Measurements from ENCODE around the gene RNF14.
"Not testable (repeated sequence)": the region's sequence is repeated elsewhere in the genome, so short reads cannot be mapped to it uniquely, and the experiment has no call there.

Gene RNF14, protein sequence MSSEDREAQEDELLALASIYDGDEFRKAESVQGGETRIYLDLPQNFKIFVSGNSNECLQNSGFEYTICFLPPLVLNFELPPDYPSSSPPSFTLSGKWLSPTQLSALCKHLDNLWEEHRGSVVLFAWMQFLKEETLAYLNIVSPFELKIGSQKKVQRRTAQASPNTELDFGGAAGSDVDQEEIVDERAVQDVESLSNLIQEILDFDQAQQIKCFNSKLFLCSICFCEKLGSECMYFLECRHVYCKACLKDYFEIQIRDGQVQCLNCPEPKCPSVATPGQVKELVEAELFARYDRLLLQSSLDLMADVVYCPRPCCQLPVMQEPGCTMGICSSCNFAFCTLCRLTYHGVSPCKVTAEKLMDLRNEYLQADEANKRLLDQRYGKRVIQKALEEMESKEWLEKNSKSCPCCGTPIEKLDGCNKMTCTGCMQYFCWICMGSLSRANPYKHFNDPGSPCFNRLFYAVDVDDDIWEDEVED

DNA sequence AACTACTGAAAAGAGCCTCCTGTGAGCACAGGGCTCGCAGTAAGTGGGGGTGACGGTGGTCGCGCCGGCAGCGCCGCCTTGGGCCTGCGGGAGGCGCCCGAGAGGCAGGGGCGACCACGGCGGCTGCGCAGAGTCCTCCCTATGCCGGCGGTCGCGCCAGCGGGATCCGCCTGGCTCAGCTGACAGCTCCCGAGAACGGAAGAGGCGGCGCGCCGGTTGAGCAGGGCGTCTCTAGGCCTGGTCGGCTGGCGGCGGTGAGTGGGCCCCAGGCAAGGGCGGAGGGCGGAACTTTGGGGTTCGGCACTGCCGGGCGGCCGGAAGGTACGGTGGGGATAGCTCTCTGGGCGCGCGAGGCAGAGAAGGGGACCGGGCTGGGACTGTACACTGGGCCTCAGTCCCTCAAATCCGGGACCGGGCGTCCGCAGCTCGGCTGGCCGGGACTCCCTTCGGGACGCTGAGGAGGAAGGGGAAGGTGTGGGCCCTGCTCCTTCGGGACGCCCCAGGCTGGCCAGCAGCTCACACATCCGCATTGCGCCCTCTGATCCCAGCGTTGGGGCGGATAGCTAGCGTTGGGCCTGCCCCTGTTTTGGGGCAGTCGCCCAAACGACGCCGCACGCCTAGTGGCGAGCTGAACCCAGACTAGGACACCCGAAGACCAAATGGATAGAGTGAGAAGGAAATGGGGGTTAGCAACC lies at the start of gene RNF14:
RNF14 (plus strand) TSS at position 192 of the 695 bp plus-strand sequence. CDS start 4,484 bp downstream, outside the sequence.
- DNase-seq (ENCODE audit: low read depth) = peak; percentile 52

DNA sequence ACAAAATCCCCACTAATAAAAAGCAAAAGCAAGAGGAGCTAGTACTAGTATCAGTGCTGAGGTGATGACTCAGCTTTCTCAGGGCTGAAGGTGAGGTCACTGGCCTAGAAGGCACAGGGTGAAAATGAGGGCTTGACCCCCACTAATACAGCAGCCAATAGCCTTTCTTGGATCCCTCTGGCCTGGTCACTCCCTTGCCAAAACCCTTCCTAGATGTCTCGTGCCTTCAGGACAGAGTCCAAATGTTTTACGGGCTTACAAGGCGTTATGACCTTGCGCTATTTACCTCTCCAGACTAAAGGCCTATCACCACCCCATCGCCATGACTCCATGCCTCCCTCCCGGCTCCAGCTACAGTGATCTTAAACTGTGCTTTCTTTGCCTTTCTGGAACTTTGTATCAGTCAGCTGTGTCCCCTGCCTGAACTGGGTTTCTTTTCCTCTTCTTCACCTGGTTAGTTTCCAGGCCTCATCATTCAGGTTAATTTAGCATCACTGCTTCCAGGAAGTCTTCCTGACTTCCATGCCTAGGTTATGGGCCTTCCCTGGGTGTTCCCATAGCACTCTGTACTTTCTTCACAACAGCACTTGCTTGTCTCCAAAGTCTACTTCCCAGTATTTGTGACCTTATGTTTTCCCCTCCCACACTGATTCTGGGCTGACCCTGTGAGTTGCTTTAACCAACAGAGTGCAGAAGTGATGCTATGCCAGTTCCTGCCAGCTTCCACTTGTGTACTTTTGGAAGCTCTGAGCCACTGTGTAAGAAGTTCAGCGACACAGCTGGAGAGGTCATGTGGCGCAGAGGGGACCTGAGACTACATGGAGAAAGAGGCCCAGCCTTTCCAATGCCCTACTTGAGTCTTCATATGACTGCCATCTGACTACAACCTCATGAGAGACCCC lies 49.4 kb upstream of the RNF14 start:
- no peak for DNase-seq (ENCODE audit: low read depth)

DNA sequence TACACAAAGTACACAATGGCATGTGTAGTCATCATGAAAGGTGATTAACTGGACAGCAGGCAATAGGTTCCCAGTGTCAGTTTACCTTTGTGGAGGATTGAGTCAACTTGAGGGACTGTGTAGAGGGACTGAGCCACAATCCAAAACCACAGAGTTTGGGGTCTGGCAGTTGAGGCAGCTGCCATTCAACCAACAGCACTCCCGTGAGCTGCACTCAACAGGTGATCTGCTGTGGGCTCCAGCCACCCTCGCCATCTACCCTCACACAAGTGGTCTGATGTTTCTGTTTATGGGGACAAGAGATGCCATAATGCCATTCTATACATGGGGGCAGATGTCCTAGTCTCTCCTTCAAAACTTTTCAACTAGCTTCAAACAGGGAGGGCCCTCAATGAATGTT lies 48.1 kb upstream of the RNF14 start:
- no peak for DNase-seq (ENCODE audit: low read depth)

DNA sequence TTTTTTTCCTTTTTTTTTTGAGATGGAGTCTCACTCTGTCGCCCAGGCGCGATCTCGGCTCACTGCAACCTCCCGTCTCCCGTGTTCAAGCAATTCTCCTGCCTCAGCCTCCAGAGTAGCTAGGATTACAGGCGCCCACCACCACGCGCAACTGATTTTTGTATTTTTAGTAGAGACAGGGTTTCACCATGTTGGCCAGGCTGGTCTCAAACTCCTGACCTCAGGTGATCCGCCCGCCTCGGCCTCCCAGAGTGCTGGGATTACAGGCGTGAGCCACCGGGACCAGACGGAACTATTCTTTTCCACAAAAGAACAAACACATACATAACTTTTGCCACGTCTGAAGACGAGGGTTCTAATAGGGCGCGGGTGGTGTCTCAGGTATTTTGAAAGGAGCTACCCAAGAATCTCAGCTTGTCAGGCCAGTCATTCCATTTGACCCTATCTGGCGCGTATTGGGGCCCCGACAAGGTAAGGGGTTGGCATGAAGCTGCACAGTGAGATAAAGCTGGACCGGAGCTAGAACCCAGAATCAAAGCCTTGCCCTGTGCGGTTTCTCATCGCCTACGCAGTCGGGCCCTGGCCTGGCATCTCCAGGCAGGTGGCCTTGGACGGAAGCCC lies 46.0 kb upstream of the RNF14 start:
- not testable (repeated sequence) for DNase-seq (ENCODE audit: low read depth)

DNA sequence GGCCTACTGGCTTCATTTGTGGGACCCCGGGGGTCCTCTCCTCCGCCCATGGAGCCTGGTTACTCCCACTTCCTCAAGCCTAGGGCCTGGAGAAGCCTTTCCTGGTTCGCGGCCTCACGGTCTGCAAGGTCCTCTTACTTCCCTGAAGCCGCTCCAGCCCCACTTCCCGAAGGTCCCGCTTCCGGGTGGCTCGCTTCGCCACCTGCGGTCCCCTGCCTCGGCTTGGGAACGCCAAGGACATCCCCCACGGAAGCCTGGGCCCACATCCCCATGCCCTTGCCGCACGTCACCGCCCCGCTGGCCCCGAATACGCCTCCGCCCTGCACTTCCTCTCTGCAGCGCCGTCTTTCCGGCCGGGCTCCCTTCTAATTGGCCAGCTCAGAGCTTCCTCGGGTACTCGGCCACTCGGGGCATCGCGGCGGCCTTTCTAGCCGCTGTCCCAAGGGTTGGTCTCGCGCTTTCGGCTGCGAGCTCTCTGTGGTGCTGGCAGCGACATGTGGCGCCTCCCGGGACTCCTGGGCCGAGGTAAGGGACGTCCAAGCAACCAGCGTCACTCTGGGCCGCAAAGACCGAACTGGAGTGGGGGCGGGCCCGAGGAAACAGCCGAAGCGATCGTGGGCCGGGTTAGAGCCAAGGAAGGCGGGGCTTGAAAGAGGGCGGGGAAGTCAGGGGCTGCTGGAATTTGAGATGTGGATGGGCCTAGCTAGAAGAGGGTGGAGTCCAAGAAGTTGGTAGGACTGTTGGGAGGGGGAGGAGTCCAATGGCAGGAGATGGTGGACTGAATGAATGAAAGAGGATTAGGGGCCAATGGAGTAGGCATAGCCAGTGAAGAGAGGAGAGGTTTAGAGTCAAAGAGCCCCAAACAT lies 45.2 kb upstream of the RNF14 start, which contains the start of gene DELE1:
DELE1 (plus strand) TSS at position 424 of the 866 bp plus-strand sequence; CDS start at position 495, 71 bp downstream.
- peak; percentile 78 for DNase-seq (ENCODE audit: low read depth)

DNA sequence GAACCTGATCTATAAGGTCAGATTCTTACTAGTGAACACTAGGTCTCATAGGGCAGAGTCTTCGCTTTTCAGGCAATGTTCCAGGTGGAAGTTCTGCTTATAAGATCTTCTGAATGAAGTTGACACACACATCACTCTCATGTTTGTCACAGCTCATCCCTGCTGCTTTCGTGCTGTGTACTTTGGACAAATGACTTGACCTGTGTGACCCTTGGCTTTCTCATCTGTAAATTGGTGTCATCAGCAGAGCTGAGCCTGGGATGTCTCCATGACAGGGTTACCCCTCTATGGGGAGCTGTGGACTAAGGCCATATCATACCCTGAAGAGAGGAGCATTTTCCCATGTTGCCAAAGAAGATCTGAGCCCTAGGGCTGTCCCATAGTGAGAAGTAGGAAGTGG lies 42.5 kb upstream of the RNF14 start:
- DNase-seq (ENCODE audit: low read depth) = no peak

DNA sequence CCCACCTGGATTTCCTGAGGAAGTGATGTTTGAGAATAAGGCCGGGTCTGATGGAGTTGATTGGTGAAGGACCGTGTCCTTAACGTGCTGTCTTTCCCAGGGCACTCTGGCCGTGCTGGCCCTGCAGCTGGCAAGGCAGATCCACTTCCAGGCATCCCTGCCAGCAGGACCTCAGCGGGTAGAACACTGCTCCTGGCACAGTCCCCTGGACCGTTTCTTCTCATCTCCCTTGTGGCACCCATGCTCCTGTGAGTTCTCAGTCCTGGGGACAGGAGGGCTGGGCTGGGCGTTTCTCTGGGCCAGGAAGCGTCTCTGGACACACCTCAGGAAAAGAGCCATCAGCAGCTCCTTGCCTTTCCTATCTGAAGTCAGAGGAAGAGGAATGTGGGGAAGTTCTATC lies 40.9 kb upstream of the RNF14 start:
- no peak for DNase-seq (ENCODE audit: low read depth)

DNA sequence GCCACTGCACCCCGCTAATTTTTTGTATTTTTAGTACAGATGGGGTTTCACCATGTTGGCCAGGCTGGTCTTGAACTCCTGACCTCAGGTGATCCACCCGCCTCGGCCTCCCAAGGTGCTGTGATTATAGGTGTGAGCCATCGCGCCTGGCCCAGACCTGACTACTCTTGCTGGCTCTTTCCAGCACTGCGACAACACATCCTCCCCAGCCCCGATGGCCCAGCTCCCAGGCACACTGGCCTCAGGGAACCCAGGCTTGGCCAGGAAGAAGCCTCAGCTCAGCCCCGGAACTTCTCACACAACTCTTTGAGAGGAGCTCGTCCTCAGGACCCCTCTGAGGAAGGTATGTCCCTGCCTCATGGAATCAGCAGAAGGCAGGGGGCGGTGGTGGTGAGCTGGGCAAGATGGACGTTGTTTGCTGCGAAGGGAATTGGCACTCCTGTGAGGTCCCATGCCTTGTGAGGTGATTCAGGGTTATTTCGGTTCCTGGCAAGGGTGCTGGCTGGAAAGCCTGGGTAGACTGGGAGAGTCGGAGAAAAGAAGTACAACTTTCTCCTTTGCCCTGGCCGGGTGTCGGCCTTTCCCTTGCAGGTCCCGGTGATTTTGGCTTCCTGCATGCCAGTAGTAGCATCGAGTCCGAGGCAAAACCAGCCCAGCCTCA lies 39.4 kb upstream of the RNF14 start:
- DNase-seq (ENCODE audit: low read depth) = no peak

DNA sequence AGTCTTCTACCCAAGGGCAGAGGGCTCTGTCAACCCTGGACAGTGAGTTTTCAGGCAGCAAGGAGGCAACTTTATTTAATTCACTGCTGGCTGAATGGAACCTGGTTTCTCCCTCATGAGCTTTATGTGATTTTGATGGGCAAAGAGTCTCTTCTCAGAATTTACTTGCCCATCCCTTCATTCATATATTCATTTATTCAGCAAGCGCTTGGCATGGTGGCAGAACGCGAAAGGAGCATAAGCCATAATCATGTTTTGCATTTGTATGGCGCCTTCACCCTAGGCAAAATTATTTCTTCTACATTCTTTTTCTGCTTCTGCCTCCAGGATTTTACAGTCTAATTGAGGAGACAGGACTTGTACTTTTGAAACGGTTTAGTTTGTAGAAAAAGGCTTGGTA lies 37.2 kb upstream of the RNF14 start:
- DNase-seq (ENCODE audit: low read depth) = no peak

DNA sequence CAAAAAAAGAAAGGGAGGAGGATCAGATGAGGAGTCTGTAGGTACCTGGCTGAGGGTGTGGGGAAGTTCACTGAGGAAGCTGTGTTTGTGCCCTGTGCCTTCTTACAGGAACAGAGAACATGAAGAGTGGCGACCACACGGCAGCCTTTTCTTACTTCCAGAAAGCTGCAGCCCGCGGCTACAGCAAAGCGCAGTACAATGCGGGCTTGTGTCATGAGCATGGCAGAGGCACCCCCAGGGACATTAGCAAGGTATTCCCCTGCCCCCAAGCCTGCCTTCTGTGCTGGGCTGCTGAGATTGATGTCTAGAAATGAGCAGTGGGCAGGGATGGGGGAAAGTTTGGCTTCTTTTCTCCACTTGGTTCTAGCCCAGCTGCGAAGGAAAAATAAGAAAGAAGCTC lies 35.8 kb upstream of the RNF14 start:
- DNase-seq (ENCODE audit: low read depth) = no peak

DNA sequence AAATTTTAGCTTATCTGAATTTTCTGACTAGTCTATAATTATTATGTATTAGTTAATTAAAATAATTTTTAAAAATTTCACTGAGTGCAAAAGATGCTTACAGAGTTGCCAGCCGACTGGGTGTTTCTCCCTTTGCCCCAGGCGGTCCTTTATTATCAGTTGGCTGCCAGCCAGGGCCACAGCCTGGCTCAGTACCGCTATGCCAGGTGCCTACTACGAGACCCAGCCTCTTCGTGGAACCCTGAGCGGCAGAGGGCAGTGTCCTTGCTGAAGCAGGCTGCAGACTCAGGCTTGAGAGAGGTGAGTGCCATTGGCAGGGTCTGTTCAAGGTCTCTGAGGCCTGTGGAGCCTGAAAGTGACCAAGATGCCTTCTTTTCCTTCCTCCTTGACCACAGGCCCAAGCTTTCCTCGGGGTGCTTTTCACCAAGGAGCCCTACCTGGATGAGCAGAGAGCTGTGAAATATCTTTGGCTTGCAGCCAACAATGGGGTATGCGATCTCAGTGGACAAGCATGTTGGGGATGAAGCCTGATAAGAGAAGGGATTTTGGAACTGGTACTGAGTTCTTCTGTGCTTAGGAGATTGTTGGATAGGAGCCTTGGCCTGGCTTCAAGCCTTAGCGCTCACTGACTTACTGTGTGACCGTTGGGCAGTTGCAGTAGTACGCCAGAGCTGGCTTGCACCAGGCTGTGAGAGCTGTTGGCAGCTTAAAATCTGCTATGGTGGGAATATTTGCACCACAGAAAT lies 34.6 kb upstream of the RNF14 start:
- DNase-seq (ENCODE audit: low read depth) = no peak

DNA sequence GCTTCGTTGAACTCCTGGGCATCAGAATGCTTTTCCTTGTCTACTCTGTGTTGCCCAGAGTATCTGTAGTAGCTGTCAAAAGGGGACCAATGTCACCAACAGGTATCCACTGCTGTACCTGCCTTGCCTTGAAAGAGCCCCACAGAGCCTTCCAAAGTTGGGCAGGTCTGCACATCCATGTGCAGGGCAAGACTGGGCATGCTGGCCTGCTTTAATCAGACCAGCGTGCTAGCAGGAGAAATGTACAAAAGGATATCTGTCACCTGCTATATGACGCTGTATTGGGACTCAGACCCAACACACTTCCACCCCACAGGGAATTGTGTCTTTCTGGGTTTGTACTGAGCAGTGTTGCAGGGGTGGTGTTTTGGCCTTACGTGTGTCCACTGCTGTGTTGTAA lies 33.4 kb upstream of the RNF14 start:
- DNase-seq (ENCODE audit: low read depth) = no peak

DNA sequence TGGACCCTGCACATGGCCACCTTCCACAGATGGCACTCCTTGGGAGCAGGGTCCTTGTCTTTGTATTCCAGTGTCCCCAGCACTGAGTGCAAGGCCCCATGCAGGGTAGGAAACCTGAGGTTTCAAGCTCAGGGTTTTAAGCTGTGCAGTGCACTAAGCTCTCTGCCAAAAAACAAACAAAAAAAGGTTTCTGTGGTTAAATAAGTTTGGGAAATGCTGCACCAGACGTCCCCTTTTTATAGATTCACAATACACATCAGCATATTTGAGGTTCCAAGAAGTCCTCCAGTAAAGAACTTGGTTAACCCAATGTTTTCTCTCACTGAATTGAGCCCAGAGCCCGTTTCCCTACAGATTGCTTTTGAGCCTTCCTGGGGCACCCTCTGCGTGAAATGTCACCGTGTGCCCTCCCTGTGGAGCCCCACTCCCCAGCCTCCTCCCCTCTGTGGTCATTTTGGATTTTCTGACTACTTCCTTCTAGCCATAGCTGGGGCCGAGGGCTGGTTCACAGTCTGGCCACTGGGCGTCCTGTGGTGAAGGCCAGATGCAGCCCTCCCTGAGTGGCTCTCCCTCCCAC lies 28.1 kb upstream of the RNF14 start:
- no peak for DNase-seq (ENCODE audit: low read depth)

DNA sequence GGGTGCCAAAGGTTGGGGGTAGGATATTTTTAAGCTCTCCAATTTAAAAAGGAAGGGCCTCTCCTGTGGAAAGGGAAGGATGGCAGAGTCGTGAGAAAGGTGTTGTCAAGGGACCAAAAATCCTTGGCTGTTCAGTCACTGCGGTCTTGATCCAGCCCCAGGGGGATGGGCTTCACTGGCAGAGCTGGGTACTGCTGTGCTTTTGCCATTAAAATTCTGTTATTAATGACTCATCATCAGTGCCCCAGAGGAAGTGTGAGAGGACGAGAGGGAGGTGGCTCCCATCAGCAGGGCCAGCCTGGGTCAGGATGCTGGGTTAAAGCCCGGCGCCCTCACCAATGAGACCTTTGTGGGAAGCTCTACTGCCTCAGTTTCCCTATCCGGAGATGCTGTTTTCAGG lies 27.6 kb upstream of the RNF14 start:
- no peak for DNase-seq (ENCODE audit: low read depth)

DNA sequence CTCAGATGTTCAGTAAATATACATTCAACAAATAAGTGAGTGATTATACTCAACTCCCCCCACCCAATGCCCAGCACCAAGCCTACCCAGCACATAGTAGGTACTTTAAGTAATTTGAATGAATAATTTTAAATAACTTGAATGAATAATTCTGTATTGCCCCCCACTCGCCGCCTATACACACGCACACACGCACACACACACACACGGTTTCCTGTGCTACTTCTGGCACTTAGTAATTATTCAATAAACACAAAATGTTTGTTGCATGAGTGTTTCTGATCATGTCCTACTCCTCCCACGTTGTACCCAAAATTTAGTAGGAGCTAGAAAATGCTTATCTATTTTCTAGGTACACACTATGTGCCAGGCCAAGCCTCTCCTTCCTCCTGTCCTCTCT lies 27.1 kb upstream of the RNF14 start:
- no peak for DNase-seq (ENCODE audit: low read depth)

DNA sequence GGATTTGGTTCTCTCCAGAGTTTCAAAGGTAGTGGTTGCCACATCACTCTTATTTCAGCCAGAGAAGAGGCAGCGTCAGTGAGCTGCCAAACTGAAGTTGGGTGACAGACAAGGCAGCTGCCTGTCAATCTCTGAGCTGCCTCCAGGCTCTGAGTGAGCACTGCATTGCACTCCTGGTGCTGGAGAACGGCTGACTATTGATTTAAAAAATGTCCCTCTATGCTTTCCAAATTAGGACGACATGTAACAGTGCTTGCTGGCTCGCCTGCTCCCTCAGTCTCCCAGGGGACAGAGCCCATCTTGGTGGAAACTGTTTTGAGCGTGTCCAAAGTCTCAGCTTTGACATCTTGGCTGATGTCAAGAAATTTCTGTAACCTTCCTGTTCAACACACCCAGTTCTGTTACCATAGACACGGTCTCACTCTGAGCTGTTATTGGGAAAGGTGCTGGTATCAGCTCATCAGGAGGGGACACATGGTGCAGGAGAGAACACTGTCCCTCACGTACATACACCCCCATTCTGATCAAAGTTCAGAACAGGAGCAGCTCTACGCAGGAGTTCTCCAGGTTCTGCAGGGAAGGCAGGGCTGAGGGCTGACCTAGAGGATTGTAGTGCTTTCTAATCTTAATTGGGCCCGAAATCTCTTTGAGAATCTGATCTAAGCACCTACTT lies 26.6 kb upstream of the RNF14 start:
- no peak for DNase-seq (ENCODE audit: low read depth)

DNA sequence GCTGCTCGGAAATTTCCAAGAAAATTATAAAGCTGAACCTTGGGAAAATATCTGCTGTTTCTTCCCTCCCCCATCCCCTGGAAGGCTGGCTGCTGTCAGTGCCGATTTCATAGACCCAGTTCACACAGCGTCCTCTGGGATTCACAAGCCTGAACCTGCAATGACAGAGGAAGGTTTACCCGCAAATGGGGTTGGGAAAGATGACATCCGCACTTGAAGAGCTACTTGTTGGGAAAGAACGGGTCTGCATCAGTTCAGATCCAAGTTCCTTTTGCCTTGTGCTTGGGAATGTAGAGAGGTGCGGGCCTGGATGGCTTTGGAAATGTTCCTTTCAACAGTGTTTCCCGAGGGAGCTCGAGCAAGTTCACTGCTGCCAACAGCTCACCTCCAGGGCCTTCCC lies 24.8 kb upstream of the RNF14 start:
- no peak for DNase-seq (ENCODE audit: low read depth)

DNA sequence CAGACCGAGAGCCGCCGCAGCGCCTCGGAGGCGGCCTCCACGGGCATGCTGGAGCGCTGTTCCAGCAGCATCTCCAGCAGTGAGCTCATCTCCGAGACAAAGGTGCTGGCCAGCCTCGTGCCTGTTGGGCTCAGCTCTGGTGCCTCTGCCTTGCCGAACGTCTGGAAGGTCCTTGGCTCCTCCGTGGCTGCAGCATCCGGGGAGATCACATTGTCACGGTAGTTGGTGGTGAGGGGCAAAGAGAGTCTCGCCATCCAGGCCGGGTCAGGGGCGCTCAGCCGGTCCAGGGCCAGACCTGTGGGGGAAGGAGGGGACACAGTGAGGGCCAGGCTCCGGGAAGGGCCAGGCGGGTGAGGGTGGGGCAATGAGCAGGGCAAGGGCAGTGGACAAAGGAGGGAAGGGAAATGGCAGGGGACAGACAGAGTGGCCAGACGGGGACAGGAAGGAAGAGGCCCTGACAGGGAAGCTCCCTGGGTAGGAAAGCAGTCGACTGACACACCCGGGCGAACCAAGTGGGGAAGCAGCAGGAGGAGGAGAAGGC lies 23.3 kb upstream of the RNF14 start:
- no peak for DNase-seq (ENCODE audit: low read depth)
